GM18511 (cell line): ENCODE data around the gene EIF3D.
"Not testable (repeated sequence)": the region's sequence is repeated elsewhere in the genome, so short reads cannot be mapped to it uniquely, and the experiment has no call there.

Experiments
- ATAC-seq: cut with Tn5 transposase; IDR thresholded peaks from one replicate; pipeline ENCODE4 v1.9.1; 2021; ENCODE audit warnings: mild to moderate bottlenecking, moderate library complexity; ENCODE audit not compliant: unreplicated experiment

The EIF3D gene

DNA sequence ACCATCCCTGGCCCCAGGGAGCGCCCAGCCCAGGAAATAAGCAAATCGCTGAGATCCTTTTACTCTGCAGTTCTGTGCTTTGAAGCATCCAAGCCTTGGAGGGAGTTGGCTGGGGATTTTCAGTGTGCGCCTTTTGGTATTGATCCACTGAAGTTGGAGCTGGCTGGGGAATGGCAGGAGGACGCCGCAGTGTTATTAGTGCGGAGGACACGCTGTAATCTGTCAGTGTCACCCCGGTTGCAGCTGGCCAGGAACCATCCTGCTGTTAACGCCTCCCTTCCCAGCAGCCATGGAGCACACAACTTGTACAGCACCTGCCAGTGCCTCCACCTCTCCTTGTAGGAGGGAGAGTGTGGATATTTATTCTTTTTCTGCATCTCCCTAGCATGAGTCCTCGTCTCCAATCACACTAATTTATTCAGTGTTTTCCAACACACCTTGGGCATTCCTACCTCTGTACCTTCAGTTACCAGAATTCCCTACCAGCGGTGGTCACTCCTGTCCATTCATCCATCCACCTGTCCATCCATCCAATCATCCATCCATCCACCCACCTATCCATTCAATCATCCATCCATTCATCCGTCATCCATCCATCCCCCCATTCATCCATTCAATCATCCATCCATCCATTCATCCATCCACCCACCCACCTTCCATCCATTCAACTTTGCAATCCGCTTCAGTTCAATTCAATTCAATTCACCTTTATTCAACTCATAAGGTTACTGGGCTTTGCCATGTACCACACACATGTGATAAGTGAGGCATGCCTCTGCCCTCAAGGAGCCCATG lies 21.9 kb upstream of the EIF3D start:
- ATAC-seq, result no peak

DNA sequence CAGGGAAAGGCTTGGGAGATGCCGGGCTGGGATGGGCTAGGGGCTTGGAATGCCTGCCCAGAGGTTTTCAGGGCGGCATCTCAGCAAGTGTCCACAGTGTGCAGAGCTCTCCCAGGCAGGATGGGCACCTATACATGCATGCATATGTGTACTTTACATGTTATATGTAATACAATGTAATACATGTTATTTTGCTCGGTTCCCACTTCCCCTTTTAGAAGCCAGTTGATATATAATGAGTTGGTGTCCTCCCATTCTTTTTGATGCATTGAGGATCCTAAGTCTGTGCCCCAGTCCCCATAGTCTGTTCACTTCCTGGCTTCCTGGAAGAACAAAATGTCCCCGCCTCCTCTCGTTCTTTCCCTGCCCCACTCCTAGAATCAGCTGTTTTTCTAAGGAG lies 20.1 kb upstream of the EIF3D start:
- no peak for ATAC-seq

DNA sequence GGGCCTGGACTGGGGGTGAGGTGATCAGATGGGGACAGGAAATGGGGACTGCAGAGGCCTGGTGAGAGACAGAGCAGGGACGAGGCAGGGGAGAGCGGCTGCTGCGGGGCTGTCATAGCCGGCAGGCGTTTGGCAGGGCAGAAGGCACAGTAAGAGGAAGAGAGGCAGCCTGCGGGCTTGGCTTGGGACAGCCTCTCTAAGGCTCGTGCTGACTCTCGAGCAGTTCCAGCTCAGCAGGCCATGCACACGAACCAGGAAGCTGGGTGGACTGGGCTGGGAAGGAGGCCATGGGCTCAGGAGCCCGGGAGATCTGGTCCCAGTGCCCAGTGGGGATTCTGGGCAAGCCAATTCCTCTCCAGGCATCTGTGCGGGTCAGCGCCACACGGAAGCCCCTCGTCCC lies 19.6 kb upstream of the EIF3D start:
- ATAC-seq, result no peak

DNA sequence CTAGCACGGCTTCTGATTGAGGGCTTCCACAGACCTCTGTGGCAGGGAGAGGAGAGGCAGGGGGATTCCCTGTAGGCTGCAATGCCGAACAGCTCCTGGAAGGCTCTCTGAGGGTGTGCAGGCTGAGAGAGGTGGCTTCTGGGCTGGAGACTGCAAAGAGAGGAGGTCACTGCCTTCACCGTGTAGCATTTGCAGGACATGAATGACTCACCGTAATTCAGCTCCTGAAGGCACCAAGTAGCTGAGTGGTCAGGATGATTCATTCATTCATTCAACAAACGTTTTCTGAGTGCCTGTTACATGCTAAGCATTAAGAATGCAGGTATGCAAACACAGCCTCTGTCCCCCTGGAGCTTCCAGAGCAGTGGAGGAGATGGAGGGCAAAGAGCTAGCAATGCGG lies 18.0 kb upstream of the EIF3D start:
- no peak for ATAC-seq

DNA sequence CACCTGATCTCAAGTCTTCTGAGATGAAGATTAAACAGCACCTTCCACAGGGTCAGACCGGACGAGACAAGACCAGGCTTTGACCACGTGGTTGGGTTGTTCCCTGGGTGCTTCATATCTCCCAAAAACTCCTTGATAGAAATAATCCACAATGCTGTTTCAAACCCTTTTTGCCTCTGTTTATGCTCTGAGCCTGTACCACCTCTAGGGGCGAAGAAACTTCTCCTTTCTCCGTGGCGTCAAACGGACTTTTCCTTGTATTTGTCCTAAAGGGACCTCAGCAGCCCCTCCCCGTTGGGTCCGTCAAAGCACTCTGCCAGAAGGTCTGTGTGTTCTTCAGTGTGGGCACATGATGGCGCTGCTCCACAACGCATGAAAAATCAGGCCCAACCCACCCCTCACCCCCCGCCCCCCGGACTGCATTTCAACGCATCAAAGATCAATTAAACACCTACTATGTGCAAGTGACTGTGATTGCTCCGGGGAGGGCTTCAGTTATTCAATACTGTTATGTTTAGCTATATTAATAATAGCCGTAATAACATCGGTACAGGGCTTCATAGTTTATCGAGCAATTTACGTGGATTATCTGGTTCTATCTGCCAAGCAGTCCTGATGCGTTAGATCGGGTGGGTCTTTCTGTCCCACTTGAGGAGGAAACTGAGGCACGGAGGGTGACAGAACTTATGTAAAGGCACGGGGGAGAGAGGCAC lies 17.3 kb upstream of the EIF3D start:
- no peak for ATAC-seq

DNA sequence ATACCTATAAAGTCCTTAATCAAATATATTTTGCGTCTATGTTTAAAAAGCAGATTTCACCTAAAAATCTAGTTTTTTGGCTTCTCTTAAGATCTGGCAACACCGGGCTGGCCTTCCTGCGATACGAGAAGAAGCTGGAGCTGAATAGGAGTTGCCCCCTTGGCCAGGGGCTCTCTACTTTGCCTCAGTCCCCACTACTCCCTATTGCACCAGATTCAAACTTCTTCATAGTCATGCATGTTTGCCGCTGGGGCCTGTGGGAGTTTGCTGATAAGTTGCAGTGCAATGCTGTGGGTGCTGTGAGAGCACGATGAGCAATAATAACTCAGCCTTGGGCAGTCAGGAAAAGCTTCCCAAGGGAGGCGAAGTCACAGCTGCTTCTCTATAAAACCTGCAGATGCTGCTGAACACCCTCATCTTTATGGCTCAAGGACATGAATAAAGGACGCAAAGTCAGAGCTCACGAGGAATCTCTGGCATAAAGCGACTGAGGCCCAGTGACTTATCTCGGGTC lies 15.2 kb upstream of the EIF3D start:
- ATAC-seq, result no peak

DNA sequence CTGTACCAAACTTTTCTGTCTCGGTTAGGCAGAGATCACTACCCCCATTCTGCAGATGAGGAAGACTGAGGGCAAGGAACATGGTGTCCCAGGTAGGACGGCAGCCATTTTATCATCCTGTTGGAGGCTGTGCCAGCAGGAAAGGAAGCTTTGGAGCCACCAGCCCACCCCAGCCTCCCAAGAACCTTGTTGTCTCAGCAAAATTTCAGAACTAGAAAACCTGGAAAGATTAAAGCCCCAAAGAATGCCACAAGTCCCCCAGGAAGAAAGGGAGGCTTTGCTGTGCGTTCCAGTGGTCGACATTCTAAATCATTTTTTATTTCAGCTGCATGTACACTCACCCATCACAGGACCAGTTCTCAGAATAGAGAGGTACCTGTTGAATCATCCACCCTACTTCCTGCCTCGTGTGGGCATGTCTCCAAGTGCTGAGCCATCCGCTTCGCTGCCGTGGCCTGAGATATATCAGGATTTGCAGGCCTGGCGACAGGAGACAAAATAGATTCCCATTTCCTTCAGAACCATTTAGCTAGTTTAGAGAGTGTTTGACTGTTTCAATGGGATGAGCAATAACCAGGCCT lies 13.0 kb upstream of the EIF3D start:
- ATAC-seq, result no peak

DNA sequence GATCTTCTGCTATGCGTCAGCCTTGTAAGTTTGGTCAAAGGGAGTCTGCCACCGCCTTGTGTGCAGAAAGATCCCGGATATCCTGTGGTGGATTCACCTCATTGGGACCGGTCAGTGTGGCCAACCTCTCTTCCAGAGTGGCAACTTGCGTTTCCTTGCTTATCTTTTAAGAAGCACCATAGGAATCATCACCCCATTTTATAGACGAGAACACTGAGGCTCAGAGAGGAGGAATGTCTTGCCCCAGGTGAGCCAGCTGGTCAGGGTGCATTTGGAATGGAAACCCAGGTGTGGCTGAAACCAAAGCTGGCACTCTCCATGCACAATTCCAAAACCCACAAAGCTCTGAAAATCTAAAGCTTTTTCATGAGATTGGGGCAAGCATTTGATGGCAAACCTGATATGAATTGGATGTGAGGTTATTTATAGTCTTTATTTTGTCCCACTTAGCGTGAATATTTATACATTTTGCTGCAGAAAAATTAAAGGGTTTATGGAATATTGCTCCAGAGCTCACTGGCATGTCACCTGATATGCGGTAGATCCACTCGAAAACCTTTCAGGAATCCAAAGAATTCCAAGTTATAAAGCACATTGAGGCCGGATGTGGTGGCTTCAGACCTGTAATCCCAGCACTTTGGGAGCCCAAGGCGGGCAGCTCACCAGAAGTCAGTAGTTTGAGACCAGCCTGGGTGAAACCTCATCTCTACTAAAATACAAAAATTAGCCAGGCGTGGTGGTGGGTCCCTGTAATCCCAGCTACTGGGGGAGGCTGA lies 12.1 kb upstream of the EIF3D start:
- no peak for ATAC-seq

DNA sequence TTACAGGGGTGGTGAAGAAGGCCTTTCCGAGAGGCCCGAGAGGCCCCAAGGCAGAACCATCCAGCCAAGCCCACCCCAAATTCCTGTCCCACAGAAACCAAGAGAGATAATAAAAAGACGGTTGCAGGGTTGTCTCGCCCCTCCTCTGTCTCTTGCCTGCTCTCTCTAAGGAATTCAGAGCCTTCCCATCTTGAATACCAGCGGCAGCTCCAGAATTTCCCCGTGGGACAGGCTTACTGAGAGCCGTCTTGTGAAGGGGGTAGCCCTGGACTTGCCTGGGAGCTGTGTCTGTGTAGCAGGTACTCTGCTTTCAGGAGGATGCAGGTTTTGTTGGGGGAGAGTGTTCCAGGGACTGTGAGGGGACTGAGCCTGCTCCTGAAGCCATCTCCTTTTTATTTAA lies 9.6 kb upstream of the EIF3D start:
- ATAC-seq, result no peak

DNA sequence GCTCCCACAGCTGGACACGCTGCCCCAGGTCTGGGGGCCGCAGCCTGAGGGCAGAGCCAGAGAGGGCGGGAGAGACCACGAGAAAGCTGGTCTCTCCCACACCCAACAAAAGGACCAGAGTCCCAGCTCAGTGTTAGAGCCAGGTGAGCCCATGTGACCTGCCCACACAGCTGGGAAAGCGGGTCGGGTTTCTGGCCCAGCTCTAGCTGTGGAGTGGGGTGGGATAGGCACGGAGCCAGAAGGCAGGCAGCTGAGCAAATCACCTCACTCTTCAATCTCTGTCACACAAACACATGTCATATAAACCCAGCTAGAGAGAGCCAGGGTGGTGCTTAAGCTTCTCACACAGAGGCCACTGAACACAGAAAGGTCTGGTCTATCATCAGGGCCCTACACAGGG lies 7.8 kb upstream of the EIF3D start:
- ATAC-seq, result no peak

DNA sequence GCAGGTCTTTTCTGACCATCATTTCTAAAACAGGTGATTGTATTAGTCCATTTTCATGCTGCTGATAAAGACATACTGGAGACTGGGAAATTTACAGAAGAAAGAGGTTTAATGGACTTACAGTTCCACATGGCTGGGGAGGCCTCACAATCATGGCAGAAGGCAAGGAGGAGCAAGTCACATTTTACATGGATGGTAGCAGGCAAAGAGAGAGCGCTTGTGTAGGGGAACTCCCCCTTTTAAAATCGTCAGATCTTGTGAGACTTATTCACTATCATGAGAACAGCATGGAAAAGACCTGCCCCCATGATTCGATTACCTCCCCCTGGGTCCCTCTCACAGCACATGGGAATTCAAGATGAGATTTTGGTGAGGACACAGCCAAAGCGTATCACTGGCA lies 4.4 kb upstream of the EIF3D start:
- not testable (repeated sequence) for ATAC-seq

DNA sequence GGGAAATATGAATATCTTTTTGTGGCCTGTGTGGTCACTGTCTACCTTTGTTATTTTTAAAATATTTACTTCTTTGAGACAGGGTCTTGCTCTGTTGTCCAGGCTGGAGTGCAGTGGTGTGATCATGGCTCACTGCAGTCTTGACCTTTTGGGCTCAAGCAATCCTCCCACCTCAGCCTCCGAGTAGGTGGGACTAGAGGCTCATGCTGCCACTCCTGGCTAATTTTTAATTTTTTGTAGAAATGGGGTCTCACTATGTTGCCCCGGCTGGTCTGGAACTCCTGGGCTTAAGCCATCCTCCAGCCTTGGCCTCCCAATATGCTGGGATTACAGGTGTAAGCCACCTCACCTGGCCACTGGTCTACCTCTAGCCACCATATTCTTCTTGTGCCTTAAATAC lies 3.5 kb upstream of the EIF3D start:
- no peak for ATAC-seq

DNA sequence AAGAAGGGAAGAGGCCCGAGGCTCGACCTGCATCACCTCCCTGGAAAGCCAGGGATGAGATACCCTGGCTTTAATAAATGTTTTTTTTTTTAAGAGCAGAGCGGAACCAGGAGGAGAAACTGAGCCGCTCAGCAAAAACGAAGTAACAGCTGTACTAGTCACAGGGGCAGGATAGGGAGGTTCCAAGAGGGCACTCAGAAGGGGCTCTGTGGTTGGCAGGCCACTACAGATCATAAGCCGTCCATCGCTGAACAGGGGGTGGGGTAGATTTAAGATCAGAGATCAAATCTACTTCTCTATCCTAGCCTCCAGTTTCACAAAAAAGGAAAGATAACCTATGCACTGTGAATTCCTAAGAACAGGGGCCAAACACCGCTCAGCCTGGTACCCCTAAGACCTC lies 625 bp downstream of the EIF3D start:
- ATAC-seq, result no peak

DNA sequence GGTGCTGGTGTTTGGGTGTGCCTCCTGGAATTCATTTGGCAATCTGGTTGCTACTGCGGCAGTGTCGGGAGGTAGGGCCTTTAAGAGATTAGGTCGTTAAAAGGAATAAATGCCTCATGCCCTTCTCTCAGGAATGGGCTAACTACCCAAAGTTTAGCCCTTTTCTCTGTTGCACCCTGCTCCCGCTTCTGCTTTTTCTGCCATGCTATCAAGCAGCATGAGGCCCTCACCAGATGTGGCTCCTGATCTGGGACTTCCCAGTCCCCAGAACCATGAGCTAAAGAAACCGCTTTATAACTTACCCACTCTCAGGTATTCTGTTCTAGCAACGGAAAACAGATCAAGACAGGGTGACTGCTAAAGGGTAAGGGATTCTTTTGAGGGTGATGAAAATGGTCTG lies 6.3 kb downstream of the EIF3D start:
- no peak for ATAC-seq

DNA sequence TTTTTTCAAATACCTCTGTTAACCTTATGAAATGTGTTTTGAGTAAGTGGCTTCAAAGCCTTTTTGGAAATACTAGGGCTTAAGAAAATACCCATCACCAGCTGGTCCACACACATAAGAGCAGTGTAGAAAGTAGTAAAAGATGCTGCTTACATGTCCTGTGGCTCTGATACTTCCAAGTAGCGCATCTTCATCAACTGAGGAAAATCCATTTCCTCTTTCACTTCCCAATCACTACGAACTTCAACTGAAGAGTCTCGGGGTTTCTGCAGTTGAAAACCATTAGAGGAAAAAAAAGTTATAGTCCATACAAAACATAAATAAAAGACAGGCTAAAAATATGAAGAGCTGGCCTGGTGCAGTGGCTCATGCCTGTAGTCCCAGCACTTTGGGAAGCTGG lies 8.5 kb downstream of the EIF3D start:
- ATAC-seq, result no peak

DNA sequence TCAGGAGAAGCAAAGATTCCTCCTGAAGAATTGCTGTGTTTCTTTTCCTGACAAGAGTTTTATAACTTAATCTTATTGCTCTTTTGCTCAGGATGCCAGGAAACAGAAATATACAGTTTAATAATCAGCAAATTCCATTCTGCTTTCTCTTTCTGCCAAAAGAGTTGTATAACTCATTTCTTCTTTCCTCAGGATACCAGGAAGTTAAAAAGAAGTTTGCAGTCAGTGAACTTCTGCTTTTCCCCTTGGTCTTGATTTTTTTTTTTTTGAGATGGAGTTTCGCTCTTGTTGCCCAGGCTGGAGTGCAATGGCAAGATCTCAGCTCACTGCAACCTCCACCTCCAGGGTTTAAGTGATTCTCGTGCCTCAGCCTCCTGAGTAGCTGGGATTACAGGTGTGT lies 9.1 kb downstream of the EIF3D start:
- not testable (repeated sequence) for ATAC-seq

DNA sequence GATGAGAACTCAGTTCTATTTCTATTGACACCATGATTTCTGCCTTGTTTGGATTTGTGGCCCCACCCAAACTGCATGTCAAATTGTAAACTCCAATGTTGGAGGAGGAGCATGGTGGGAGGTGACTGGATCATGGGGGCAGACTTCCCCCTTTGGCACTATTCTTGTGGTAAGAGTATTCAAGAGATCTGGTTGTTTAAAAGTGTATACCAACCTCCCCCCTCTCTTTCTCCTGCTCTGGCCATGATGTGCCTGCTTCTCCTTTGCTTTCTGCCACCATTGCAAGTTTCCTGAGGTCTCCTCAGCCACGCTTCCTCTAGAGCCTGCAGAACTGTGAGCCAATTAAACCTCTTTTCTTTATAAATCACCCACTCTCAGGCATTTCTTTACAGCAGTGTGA lies 14.2 kb downstream of the EIF3D start:
- no peak for ATAC-seq

DNA sequence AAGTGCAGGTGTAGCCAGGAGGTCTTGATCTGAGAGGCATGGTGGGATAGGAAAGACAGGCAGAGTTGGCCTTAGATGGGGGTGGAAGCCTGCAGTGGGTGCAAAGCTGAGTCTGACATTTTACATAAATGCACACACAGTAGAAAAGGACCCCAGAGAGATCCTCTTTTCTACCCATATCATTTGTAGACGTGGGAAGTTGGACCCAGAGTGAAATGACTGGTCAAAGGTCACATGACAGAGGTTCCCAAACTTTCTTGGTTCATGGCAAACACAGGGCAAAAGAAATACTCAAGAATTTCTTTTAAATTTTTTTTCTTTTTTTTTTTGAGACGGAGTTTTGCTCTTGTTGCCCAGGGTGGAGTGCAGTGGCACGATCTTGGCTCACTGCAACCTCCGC lies 16.0 kb downstream of the EIF3D start:
- no peak for ATAC-seq

DNA sequence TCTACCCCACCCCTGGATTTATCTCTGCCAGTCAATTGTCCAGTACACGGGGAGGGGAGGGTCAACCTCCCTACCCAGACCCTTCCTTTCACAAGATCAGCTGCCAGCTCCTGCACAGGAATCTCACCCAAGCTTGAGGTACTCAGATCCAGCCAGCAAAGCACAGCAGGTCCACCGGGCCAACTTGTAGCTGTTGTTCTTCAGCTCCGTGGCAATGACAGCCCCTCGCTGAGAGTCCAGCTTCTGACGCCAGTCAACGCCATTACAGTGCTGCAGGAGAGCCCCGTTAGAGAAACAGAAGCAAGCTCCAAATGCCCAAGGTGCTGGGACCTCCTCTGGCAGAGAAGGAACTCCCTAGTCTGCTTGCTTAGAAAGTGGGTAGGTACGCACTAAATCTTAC lies 16.6 kb downstream of the EIF3D start:
- no peak for ATAC-seq

DNA sequence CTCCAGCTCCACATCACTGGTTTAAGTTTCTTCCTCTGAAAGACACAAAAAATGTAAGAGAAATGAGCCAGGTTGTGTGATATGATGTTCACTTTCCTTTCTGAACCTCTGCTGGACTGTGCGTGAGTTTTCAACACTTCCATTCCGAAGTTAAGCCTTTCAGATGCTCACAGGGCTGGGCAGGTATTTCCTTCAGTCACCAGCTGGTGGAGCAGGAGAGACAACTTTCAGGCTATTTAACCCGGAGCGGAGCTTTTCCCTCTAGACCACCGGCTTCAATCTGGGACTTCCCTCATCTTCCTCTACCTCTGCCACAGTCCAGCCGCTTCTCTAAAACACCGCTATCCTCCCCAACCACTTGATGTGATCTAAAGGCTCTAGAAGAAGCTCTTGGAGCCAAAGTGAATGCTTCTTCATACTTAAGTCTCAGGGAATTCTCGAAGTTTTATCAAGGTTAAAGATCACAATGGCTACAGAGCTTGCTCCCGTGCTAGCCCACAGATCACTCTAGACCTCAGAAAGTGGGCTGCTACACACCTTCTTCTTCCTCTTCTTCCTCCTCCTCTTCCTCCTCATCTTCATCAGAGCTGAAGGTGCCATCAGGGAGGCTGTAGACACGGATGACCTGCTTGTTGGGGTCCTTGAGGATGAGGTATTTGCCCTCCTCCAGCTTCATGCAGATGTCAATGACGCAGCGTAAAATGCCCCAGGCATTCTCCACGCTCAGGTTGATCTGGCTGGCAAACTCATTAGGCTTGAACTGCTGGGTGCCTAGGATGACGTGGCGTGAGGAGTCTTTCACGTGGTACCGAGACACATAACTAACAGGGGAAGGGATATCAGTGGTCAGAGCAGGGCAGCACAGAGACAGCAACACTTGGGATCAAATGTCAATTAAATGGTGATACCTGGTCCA lies 17.7 kb downstream of the EIF3D start:
- ATAC-seq, result no peak
